ENCODE measurements around the gene MYL6. TPM values are rescaled to one million over a fixed set of nuclear protein-coding genes. Genes with fewer than 3 reads are reported as not detected.

MYL6 gene
- total RNA-seq, 1 experiment from 2014 or later: 1,181 TPM

DNA sequence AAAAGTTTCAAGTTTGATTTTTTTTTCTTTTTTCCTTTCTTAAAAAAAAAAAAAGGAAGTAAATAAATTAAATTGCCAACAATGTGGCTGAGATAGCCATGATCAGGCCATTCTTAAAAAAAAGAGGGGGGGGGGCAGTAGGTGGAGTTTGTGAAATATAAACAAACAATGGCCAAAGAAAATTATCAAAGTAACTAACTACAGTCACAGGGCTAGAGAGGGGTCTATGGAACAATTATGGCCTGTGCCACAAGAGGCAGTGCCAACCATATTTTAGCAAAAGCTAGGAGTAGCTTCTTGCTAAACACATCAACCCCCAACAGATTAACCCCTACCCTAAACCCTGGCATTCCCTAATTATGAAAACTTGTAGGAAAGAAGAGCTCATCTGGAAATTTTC is 47.3 kb downstream of the MYL6 start:
- Mint-ChIP-seq H3K4me3 (no peak overlapping the region), H3K36me3 (ENCODE audit: insufficient read depth in 1 of 3, low read depth in 3 of 3) (peaks cover 30 to 60% (median 49%) of the 10 kb centered on the region in 3 experiments; a peak in 6 of 7 replicates), H3K27me3 (ENCODE audit: low read depth) (no peaks in the 10 kb centered on the region), H3K4me1 (no peaks in the 10 kb centered on the region), H3K9me3 (no peaks in the 10 kb centered on the region), H3K27ac (no peak overlapping the region)
- no peak overlapping the region for H3K56ac ChIP-seq (ENCODE audit: insufficient read length, low read depth, low read length)
- H4K91ac ChIP-seq (ENCODE audit: insufficient read length, low read depth, low read length): no peak overlapping the region
- no peak overlapping the region for H2AFZ ChIP-seq (ENCODE audit: low read length)
- H2AK5ac ChIP-seq (ENCODE audit: insufficient read length, low read length): no peak overlapping the region
- H4K5ac ChIP-seq (ENCODE audit: insufficient read length, low read depth, low read length): no peak overlapping the region
- no peak overlapping the region for H3K4ac ChIP-seq (ENCODE audit: low read depth, low read length)
- H3K23ac ChIP-seq (ENCODE audit: insufficient read length, low read depth, low read length): no peak overlapping the region
- H3K27me3 ChIP-seq (ENCODE audit: insufficient read depth, low read length): no peaks in the 10 kb centered on the region
- no peak for DNase-seq
- no peak overlapping the region for H3K9ac ChIP-seq (ENCODE audit: extremely low read depth, insufficient read length, low read length)
- H4K20me1 ChIP-seq (ENCODE audit: control insufficient read depth, insufficient read depth, insufficient read length): no peaks in the 10 kb centered on the region
- TF ChIP-seq, protein P1, sequence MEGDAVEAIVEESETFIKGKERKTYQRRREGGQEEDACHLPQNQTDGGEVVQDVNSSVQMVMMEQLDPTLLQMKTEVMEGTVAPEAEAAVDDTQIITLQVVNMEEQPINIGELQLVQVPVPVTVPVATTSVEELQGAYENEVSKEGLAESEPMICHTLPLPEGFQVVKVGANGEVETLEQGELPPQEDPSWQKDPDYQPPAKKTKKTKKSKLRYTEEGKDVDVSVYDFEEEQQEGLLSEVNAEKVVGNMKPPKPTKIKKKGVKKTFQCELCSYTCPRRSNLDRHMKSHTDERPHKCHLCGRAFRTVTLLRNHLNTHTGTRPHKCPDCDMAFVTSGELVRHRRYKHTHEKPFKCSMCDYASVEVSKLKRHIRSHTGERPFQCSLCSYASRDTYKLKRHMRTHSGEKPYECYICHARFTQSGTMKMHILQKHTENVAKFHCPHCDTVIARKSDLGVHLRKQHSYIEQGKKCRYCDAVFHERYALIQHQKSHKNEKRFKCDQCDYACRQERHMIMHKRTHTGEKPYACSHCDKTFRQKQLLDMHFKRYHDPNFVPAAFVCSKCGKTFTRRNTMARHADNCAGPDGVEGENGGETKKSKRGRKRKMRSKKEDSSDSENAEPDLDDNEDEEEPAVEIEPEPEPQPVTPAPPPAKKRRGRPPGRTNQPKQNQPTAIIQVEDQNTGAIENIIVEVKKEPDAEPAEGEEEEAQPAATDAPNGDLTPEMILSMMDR (conservative IDR thresholded peaks at IDR 0.05): no peak
- H3K23me2 ChIP-seq (ENCODE audit: insufficient read length, low read depth, low read length, poor library complexity, severe bottlenecking): no peaks in the 10 kb centered on the region
- no peak overlapping the region for H2BK15ac ChIP-seq (ENCODE audit: low read depth, low read length)
- no peak overlapping the region for H2BK12ac ChIP-seq (ENCODE audit: insufficient read length, low read depth, low read length)
- H2BK5ac ChIP-seq (ENCODE audit: insufficient read length, low read length): no peak overlapping the region
- no peaks in the 10 kb centered on the region for H3K79me2 ChIP-seq (ENCODE audit: insufficient read depth, low read length)
- H3K27ac ChIP-seq (ENCODE audit: insufficient read length, low read depth, low read length): no peak overlapping the region
- no peak overlapping the region for H3K14ac ChIP-seq (ENCODE audit: insufficient read depth, low read length)
- H2BK120ac ChIP-seq (ENCODE audit: low read depth, low read length, poor library complexity, severe bottlenecking): no peak overlapping the region
- no peak overlapping the region for H4K8ac ChIP-seq (replicated peaks; ENCODE audit: insufficient read length, low read depth, low read length)
- no peak overlapping the region for H3K18ac ChIP-seq (ENCODE audit: insufficient read length, low read depth, low read length)
- no peaks in the 10 kb centered on the region for H3K4me1 ChIP-seq (ENCODE audit: insufficient read depth, low read length)
- no peaks in the 10 kb centered on the region for H3K9me3 ChIP-seq (ENCODE audit: control insufficient read depth, low read depth, low read length)
- no peak overlapping the region for H2BK20ac ChIP-seq (ENCODE audit: low read depth, low read length, poor library complexity, severe bottlenecking)
- no peak overlapping the region for H3T11ph ChIP-seq (ENCODE audit: low read length)
- no peak overlapping the region for H3K4me2 ChIP-seq (ENCODE audit: insufficient read depth, insufficient read length, low read length)
- H3K79me1 ChIP-seq (ENCODE audit: insufficient read depth, low read depth, low read length, poor library complexity, severe bottlenecking): no peaks in the 10 kb centered on the region
